OCI-LY1 (cell line): ENCODE data around the gene ZYX.
"Not testable (repeated sequence)": the region's sequence is repeated elsewhere in the genome, so short reads cannot be mapped to it uniquely, and the experiment has no call there.

Experiments
- H2AFZ ChIP-seq: fragments of 200-600 bp; sonication (generic), shearing (Covaris generic); 2 replicates; pipeline ENCODE4 v1.6.0; 2014; ENCODE audit warnings: antibody characterized with exemption, mild to moderate bottlenecking, low read length
- H3F3A ChIP-seq: fragments of 200-600 bp; sonication (generic), shearing (Covaris generic); 2 replicates; pipeline ENCODE4 v1.6.0; 2014; ENCODE audit warnings: mild to moderate bottlenecking, antibody characterized with exemption, low read length, moderate library complexity; ENCODE audit not compliant: insufficient read depth
- H3K27ac ChIP-seq: fragments of 200-600 bp; sonication (generic); 2 replicates; pipeline ENCODE4 v1.5.1; 2014; ENCODE audit warnings: low read length, mixed run types, mild to moderate bottlenecking, low read depth; ENCODE audit not compliant: poor library complexity, severe bottlenecking
- H3K27me3 ChIP-seq: fragments of 200-600 bp; sonication (generic); 2 replicates; pipeline ENCODE4 v1.6.0; 2014; ENCODE audit warnings: antibody characterized with exemption, mild to moderate bottlenecking, low read length, moderate library complexity; ENCODE audit not compliant: insufficient read depth
- H3K36me3 ChIP-seq: fragments of 200-600 bp; sonication (generic); 2 replicates; pipeline ENCODE4 v1.6.1; 2014; ENCODE audit warnings: mild to moderate bottlenecking, antibody characterized with exemption, low read length, moderate library complexity, mixed read lengths; ENCODE audit not compliant: insufficient read depth
- H3K4me1 ChIP-seq: fragments of 200-600 bp; sonication (generic); 2 replicates; pipeline ENCODE4 v1.5.1; 2014; ENCODE audit warnings: mild to moderate bottlenecking, low read length, moderate library complexity; ENCODE audit not compliant: insufficient read depth, severe bottlenecking
- H3K4me2 ChIP-seq: fragments of 200-600 bp; sonication (generic), shearing (Covaris generic); 2 replicates; pipeline ENCODE4 v1.6.1; 2014; ENCODE audit warnings: low read length
- H3K4me3 ChIP-seq: fragments of 200-600 bp; sonication (generic); 2 replicates; pipeline ENCODE4 v1.5.1; 2014; ENCODE audit warnings: low read length, low read depth, mild to moderate bottlenecking, mixed read lengths; ENCODE audit not compliant: poor library complexity, severe bottlenecking
- H3K79me2 ChIP-seq: fragments of 200-600 bp; shearing (Covaris generic); 2 replicates; pipeline ENCODE4 v1.6.1; 2016; ENCODE audit warnings: mixed run types, low read length, mixed read lengths; ENCODE audit not compliant: insufficient read depth
- H3K9ac ChIP-seq: fragments of 200-600 bp; sonication (generic), shearing (Covaris generic); 2 replicates; pipeline ENCODE4 v1.6.1; 2014; ENCODE audit warnings: mild to moderate bottlenecking, low read length, mixed read lengths
- H3K9me2 ChIP-seq: fragments of 200-600 bp; sonication (generic), shearing (Covaris generic); 2 replicates; pipeline ENCODE4 v1.6.1; 2014; ENCODE audit warnings: low read depth, mild to moderate bottlenecking, low read length, mixed read lengths
- H3K9me3 ChIP-seq: fragments of 200-600 bp; shearing (Covaris generic); 2 replicates; pipeline ENCODE4 v1.6.1; 2014; ENCODE audit warnings: low read length, mixed read lengths
- H4K20me1 ChIP-seq: fragments of 200-600 bp; sonication (generic), shearing (Covaris generic); 2 replicates; pipeline ENCODE4 v1.6.0; 2016; ENCODE audit warnings: mild to moderate bottlenecking, low read length; ENCODE audit not compliant: insufficient read depth
- EZH2 ChIP-seq: fragments of 200-600 bp; sonication (generic), shearing (Covaris generic); IDR thresholded peaks from 2 replicates; pipeline ENCODE4 v1.8.0; 2017; ENCODE audit warnings: borderline replicate concordance, mixed run types, mild to moderate bottlenecking, antibody characterized with exemption, low read length, moderate library complexity, mixed read lengths
- TF ChIP-seq, protein P1 (sequence below): fragments of 200-600 bp; sonication (generic), shearing (Covaris generic); IDR thresholded peaks from 2 replicates; pipeline ENCODE4 v1.5.1; 2017; ENCODE audit warnings: mild to moderate bottlenecking, antibody characterized with exemption, low read length, moderate library complexity, mixed read lengths

The ZYX gene

DNA sequence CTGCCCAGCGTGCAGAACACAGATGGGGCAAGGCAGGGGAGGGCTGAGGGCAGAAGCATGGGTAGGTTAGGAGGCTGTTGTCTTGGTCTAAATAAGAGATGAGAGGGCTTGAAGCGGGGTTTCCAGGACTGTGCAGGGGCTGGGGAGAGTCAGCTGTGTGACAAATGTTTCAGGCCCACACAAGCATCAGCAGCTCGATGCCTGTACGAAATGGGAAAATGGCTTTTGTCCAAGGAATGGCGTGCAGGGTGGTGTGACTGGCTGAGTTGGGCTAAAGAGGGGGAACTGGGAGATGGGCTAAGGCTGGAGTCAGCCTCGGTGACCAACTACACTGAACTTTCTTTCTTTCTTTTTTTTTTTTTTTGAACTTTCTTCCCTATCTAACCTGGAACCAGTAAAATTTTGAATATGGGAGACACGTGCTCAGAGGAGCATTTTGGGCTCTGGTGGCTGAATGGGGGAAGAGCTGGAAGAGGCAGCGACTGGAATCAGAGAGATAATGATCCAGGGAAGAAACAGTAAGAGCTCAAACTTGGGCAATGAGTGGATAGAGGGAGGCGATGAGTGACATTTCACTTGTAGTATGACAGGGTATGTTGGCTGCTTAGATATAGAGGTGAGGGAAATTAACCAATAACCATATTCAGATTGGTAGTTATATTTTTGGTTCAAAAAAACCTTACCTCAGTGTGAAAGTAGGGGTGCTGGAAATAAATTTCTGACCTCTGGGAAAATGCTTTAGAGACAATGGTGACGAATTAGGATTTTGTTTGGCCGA, 37.7 kb downstream of the ZYX start:
- Histone ChIP-seq H2AFZ (no peak overlapping the region), H3K27ac (no peak overlapping the region), H3K9ac (no peak overlapping the region), H3K4me3 (no peak overlapping the region), H3K27me3 (no peaks in the 10 kb centered on the region; the same call in 1 of the 2 replicates), H4K20me1 (no peaks in the 10 kb centered on the region), H3K9me3 (no peaks in the 10 kb centered on the region), H3F3A (no peaks in the 10 kb centered on the region), H3K4me2 (no peak overlapping the region), H3K9me2 (no peaks in the 10 kb centered on the region), H3K36me3 (no peaks in the 10 kb centered on the region), H3K79me2 (no peaks in the 10 kb centered on the region), H3K4me1 (no peaks in the 10 kb centered on the region)
- TF ChIP-seq EZH2, result no peak
- TF ChIP-seq, protein P1, sequence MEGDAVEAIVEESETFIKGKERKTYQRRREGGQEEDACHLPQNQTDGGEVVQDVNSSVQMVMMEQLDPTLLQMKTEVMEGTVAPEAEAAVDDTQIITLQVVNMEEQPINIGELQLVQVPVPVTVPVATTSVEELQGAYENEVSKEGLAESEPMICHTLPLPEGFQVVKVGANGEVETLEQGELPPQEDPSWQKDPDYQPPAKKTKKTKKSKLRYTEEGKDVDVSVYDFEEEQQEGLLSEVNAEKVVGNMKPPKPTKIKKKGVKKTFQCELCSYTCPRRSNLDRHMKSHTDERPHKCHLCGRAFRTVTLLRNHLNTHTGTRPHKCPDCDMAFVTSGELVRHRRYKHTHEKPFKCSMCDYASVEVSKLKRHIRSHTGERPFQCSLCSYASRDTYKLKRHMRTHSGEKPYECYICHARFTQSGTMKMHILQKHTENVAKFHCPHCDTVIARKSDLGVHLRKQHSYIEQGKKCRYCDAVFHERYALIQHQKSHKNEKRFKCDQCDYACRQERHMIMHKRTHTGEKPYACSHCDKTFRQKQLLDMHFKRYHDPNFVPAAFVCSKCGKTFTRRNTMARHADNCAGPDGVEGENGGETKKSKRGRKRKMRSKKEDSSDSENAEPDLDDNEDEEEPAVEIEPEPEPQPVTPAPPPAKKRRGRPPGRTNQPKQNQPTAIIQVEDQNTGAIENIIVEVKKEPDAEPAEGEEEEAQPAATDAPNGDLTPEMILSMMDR, result no peak

DNA sequence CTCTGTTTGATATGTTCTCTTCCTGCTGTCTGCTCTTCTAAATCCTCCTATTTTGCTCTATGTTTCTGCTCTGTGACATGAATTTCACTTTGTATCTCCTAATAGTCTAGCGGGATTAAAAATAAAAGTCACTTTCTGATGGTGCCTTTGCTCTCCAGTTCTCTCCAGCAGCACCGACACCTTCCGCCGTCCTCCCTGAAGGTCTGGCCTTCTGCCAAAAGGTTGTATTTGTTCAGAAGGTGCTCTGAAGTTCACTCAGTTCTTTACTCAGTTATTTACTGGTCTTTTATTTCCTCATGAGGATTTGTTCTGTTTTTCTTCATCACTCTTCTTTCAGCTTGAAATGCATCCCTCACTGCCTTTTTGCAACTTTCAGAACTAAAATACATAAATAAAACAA, 38.7 kb downstream of the ZYX start:
- H2AFZ ChIP-seq, result no peak overlapping the region
- H3K27me3 ChIP-seq, result peaks cover under 1% of the 10 kb centered on the region
- H3F3A ChIP-seq, result no peaks in the 10 kb centered on the region
- no peaks in the 10 kb centered on the region for H3K9me2 ChIP-seq
- H3K4me2 ChIP-seq, result no peak overlapping the region
- no peaks in the 10 kb centered on the region for H3K4me1 ChIP-seq
- no peak overlapping the region for H3K27ac ChIP-seq
- no peaks in the 10 kb centered on the region for H3K36me3 ChIP-seq
- no peaks in the 10 kb centered on the region for H3K9me3 ChIP-seq
- H3K4me3 ChIP-seq, result no peak overlapping the region
- no peak overlapping the region for H3K9ac ChIP-seq
- TF ChIP-seq, protein P1, result no peak
- no peak for TF ChIP-seq EZH2
- no peaks in the 10 kb centered on the region for H4K20me1 ChIP-seq
- no peaks in the 10 kb centered on the region for H3K79me2 ChIP-seq

DNA sequence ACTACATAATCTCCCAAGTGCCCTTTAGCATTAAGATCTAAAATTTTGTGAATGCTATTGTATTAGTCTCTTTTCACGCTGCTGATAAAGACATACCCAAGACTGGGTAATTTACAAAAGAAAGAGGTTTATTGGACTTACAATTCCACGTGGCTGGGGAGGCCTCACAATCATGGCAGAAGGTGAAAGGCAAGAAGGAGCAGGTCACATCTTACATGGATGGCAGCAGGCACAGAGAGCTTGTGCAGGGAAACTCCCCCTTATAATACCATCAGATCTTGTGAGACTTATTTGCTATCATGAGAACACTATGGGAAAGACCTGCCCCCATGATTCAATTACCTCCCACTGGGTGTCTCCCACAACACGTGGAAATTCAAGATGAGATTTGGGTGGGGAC, 39.5 kb downstream of the ZYX start:
- H3K9me2 ChIP-seq, H3K27me3 ChIP-seq, H3F3A ChIP-seq, H3K9ac ChIP-seq, H4K20me1 ChIP-seq, H3K27ac ChIP-seq, H3K36me3 ChIP-seq, H3K4me3 ChIP-seq, H3K4me1 ChIP-seq, H3K4me2 ChIP-seq, H2AFZ ChIP-seq, H3K9me3 ChIP-seq, H3K79me2 ChIP-seq: not testable (repeated sequence)

DNA sequence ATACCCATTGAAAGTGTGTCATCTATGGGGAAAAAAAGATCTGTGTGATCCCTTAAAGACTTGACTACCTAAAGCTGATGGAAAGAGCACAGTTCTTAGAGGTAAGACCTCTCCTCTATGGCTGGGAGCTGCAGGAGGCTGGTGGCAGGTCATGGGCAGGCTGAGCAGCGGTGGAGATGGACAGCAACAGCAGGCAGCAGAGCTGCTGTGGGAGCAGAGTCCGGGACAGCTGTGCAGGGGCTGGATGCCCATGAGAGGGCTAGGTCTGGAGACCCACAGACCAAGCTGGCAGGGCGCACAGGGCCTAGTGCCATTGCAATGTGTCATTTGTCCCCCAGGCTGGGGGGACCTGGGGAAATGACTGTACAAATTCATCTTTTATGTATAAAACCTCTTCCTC, 40.9 kb downstream of the ZYX start:
- H3F3A ChIP-seq, result no peaks in the 10 kb centered on the region
- no peak for TF ChIP-seq EZH2
- TF ChIP-seq, protein P1, result no peak
- H3K4me1 ChIP-seq, result no peaks in the 10 kb centered on the region

DNA sequence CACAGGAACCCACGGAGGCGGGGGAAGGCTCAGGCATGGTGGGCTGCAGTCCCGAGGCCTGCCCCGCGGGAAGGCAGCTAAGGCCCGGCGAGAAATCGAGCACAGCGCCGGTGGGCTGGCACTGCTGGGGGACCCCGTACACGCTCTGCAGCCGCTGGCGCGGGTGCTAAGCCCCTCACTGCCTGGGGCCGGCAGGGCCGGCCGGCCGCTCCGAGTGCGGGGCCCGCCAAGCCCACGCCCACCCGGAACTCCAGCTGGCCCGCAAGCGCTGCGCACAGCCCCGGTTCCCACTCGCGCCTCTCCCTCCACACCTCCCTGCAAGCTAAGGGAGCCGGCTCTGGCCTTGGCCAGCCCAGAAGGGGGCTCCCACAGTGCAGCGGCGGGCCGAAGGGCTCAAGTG, 43.3 kb downstream of the ZYX start:
- not testable (repeated sequence) for H3K4me2 ChIP-seq, H3K27ac ChIP-seq, H2AFZ ChIP-seq, H3K79me2 ChIP-seq, H3F3A ChIP-seq, H3K9ac ChIP-seq, H3K27me3 ChIP-seq, H3K4me1 ChIP-seq, H3K4me3 ChIP-seq, H4K20me1 ChIP-seq, H3K36me3 ChIP-seq, H3K9me2 ChIP-seq, H3K9me3 ChIP-seq

More for the DNA sequence above, 40.9 kb downstream of the ZYX start:
- Histone ChIP-seq H3K9me3 (no peaks in the 10 kb centered on the region), H2AFZ (no peak overlapping the region), H3K9me2 (no peaks in the 10 kb centered on the region), H3K36me3 (no peaks in the 10 kb centered on the region), H3K79me2 (no peaks in the 10 kb centered on the region), H3K27ac (no peak overlapping the region), H3K9ac (no peak overlapping the region), H3K27me3 (peaks cover 3% of the 10 kb centered on the region; the same call in 1 of the 2 replicates), H4K20me1 (no peaks in the 10 kb centered on the region), H3K4me2 (no peak overlapping the region), H3K4me3 (no peak overlapping the region)
